ENCODE results near the gene DDX54.

- TF ChIP-seq POLR2AphosphoS5 (IDR thresholded peaks at IDR 0.05; ENCODE audit: low read depth, low read length), result no peak
- no peak for TF ChIP-seq POLR2A (IDR thresholded peaks at IDR 0.05; ENCODE audit: low read depth, low read length)
- TF ChIP-seq TAF1 (IDR thresholded peaks at IDR 0.05; ENCODE audit: low read depth, low read length), result no peak
- TF ChIP-seq POU2F2 (IDR thresholded peaks at IDR 0.05; ENCODE audit: low read depth, low read length), result no peak
- no peak for TF ChIP-seq SPI1 (IDR thresholded peaks at IDR 0.05; ENCODE audit: low read depth, low read length)
Observed at GRCh38 chr12:113109360-113109759, 75.9 kb downstream of the DDX54 start.
